ENCODE measurements around the gene SHROOM4.

DNA sequence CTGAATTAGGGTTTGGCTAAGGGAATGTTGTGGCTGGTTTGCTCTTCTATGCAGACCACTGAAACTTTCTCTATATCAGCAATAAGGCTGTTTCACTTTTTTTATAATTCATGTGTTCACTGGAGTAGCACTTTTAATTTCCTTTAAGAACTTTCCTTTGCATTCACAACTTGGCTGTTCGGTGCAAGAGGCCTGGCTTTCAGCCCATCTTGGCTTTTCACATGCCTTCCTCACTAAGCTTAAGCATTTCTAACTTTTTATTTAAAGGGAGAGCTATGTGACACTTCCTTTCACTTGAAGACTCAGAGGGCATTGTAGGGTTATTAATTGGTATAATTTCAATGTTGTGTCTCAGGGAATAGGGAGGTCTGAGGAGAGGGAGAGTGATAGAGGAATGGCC, 142.3 kb downstream of the SHROOM4 start:
- TF ChIP-seq, protein P1, sequence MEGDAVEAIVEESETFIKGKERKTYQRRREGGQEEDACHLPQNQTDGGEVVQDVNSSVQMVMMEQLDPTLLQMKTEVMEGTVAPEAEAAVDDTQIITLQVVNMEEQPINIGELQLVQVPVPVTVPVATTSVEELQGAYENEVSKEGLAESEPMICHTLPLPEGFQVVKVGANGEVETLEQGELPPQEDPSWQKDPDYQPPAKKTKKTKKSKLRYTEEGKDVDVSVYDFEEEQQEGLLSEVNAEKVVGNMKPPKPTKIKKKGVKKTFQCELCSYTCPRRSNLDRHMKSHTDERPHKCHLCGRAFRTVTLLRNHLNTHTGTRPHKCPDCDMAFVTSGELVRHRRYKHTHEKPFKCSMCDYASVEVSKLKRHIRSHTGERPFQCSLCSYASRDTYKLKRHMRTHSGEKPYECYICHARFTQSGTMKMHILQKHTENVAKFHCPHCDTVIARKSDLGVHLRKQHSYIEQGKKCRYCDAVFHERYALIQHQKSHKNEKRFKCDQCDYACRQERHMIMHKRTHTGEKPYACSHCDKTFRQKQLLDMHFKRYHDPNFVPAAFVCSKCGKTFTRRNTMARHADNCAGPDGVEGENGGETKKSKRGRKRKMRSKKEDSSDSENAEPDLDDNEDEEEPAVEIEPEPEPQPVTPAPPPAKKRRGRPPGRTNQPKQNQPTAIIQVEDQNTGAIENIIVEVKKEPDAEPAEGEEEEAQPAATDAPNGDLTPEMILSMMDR (IDR thresholded peaks at IDR 0.05), result no peak
- TF ChIP-seq, protein P2, sequence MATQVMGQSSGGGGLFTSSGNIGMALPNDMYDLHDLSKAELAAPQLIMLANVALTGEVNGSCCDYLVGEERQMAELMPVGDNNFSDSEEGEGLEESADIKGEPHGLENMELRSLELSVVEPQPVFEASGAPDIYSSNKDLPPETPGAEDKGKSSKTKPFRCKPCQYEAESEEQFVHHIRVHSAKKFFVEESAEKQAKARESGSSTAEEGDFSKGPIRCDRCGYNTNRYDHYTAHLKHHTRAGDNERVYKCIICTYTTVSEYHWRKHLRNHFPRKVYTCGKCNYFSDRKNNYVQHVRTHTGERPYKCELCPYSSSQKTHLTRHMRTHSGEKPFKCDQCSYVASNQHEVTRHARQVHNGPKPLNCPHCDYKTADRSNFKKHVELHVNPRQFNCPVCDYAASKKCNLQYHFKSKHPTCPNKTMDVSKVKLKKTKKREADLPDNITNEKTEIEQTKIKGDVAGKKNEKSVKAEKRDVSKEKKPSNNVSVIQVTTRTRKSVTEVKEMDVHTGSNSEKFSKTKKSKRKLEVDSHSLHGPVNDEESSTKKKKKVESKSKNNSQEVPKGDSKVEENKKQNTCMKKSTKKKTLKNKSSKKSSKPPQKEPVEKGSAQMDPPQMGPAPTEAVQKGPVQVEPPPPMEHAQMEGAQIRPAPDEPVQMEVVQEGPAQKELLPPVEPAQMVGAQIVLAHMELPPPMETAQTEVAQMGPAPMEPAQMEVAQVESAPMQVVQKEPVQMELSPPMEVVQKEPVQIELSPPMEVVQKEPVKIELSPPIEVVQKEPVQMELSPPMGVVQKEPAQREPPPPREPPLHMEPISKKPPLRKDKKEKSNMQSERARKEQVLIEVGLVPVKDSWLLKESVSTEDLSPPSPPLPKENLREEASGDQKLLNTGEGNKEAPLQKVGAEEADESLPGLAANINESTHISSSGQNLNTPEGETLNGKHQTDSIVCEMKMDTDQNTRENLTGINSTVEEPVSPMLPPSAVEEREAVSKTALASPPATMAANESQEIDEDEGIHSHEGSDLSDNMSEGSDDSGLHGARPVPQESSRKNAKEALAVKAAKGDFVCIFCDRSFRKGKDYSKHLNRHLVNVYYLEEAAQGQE (IDR thresholded peaks at IDR 0.05; ENCODE audit: insufficient read depth in 1 of 2, low read depth in 2 of 2, low read length in 1 of 2), result no peak

All from Panc1 (cell line).